ENCODE data around the gene FBXW5.

- TF ChIP-seq POLR2A (IDR thresholded peaks at IDR 0.05; ENCODE audit: borderline replicate concordance, extremely low read depth, insufficient read depth, insufficient read length) (no peak), RAD21 (IDR thresholded peaks at IDR 0.05; ENCODE audit: low read depth) (no peak), EZH2 (IDR thresholded peaks at IDR 0.05) (no peak), CTCF (IDR thresholded peaks at IDR 0.05 in 2 of 3, conservative IDR thresholded peaks at IDR 0.05 in 1 of 3; ENCODE audit: borderline replicate concordance in 1 of 3, insufficient read depth in 1 of 3, low read depth in 2 of 3, low read length in 2 of 3) (no peak), CBX3 (IDR thresholded peaks at IDR 0.05; ENCODE audit: low read depth) (no peak), REST (IDR thresholded peaks at IDR 0.05; ENCODE audit: low read depth) (no peak), YY1 (IDR thresholded peaks at IDR 0.05; ENCODE audit: extremely low read depth, insufficient replicate concordance, low read depth, low read length) (no peak)
Observed at GRCh38 chr9:136958898-136959850, 14.6 kb upstream of the FBXW5 start.

All from HCT116 (cell line).